Uterus (tissue), 4 donors: ENCODE data around the gene ARAP1. TPM values are rescaled to one million over a fixed set of nuclear protein-coding genes. Genes with fewer than 3 reads are reported as not detected.
A peak's percentile ranks its signal among the peaks of the same experiment; 100 is the strongest.

Experiments used
- DNase-seq, 2 donors: peaks; one replicate each; pipeline ENCODE4 v3.0.0-alpha.2; 2019 to 2020
- H3K27ac ChIP-seq, 2 donors: fragments of 200-600 bp; sonication (generic); 1 replicate in 1 of 2; 2 replicates in 1 of 2; pipeline ENCODE4 v1.5.1; 2016 to 2018
- H3K27me3 ChIP-seq, 2 donors: fragments of 200-600 bp; sonication (generic); one replicate each; pipeline ENCODE4 v1.5.1; 2018 to 2019; ENCODE audit warnings: control low read depth in 1 of 2
- H3K36me3 ChIP-seq, 2 donors: fragments of 200-600 bp; sonication (generic); one replicate each; pipeline ENCODE4 v1.5.1; 2019; ENCODE audit warnings: control low read depth in 1 of 2
- H3K4me1 ChIP-seq, 2 donors: fragments of 200-600 bp; sonication (generic); one replicate each; pipeline ENCODE4 v1.5.1; 2018 to 2019; ENCODE audit warnings: control low read depth in 1 of 2
- H3K4me3 ChIP-seq, 2 donors: fragments of 200-600 bp; sonication (generic); 1 replicate in 1 of 2; 2 replicates in 1 of 2; pipeline ENCODE4 v1.5.1; 2018 to 2019; ENCODE audit warnings: mild to moderate bottlenecking in 1 of 2
- H3K9me3 ChIP-seq, 2 donors: fragments of 200-600 bp; sonication (generic); one replicate each; pipeline ENCODE4 v1.5.1; 2019; ENCODE audit warnings: control low read depth in 1 of 2
- CTCF ChIP-seq, 4 experiments: fragments of 200-600 bp in 2 of 4; fragments of 450-650 bp in 2 of 4; sonication (generic) in 2 of 4; IDR thresholded peaks; one replicate each; pipeline ENCODE4 v1.5.1; 2016 to 2019; ENCODE audit warnings: antibody characterized with exemption in 4 of 4, mild to moderate bottlenecking in 2 of 4, moderate library complexity in 1 of 4
- POLR2A ChIP-seq, 2 donors: fragments of 450-650 bp; IDR thresholded peaks; one replicate each; pipeline ENCODE4 v1.6.1; 2016; ENCODE audit warnings: antibody characterized with exemption in 2 of 2, mild to moderate bottlenecking in 1 of 2, moderate library complexity in 1 of 2
- intact Hi-C: fragments of 100-400 bp; cut with DNase I; formaldehyde crosslinking; loops from one replicate; pipeline ENCODE4 v1.15.1; 2023; ENCODE audit warnings: low total_unique reads
- total RNA-seq, 4 donors: library from RNA; depleted of rRNA in 3 of 4; stranded (reverse); fragments of >200 nt in 3 of 4; gene quantifications; one replicate each; pipeline versions ENCODE4 v1.1.0 to v1.2.4, GENCODE V29; 2014 to 2023
- donor health status: DM: yes; HTN: yes; CAD: no.

Gene ARAP1
- total RNA-seq, 4 donors from 2014 or later: 21.3 to 222 (median 70.4) TPM

- no peaks in the 10 kb centered on the region for H3K36me3 ChIP-seq
- H3K27me3 ChIP-seq: no peaks in the 10 kb centered on the region
- H3K27ac ChIP-seq: no peak overlapping the region
- TF ChIP-seq CTCF (IDR thresholded peaks at IDR 0.05): no peak
- no peak for TF ChIP-seq POLR2A (IDR thresholded peaks at IDR 0.05)
- no peak overlapping the region for H3K4me3 ChIP-seq
- intact Hi-C loops: no loop called here
- H3K9me3 ChIP-seq: no peaks in the 10 kb centered on the region
- H3K4me1 ChIP-seq: no peaks in the 10 kb centered on the region
- no peak for DNase-seq
Measured at GRCh38 chr11:72716290-72716689, 35.9 kb downstream of the ARAP1 start.

- TF ChIP-seq CTCF (IDR thresholded peaks at IDR 0.05) (no peak), POLR2A (IDR thresholded peaks at IDR 0.05) (no peak)
- no peak overlapping the region for H3K4me3 ChIP-seq
- no peaks in the 10 kb centered on the region for H3K4me1 ChIP-seq
- H3K27ac ChIP-seq: peak overlapping the region in 1 of 2 donors; percentile 38
- no peaks in the 10 kb centered on the region for H3K27me3 ChIP-seq
- intact Hi-C loops: no loop called here
- no peak for DNase-seq
- H3K9me3 ChIP-seq: no peaks in the 10 kb centered on the region
- no peaks in the 10 kb centered on the region for H3K36me3 ChIP-seq
Measured at GRCh38 chr11:72712841-72713240, 39.4 kb downstream of the ARAP1 start.

- intact Hi-C loops: no loop called here
- peak in 1 of 2 donors; percentile 60 for DNase-seq
- Histone ChIP-seq H3K27ac (peak overlapping the region in 1 of 2 donors; percentile 38), H3K9me3 (no peaks in the 10 kb centered on the region), H3K27me3 (no peaks in the 10 kb centered on the region), H3K4me3 (no peak overlapping the region), H3K36me3 (no peaks in the 10 kb centered on the region), H3K4me1 (no peaks in the 10 kb centered on the region)
- TF ChIP-seq POLR2A (IDR thresholded peaks at IDR 0.05) (no peak), CTCF (IDR thresholded peaks at IDR 0.05) (no peak)
Measured at GRCh38 chr11:72712168-72712751, 39.9 kb downstream of the ARAP1 start.

GRCh38 chr11:72711141-72711540 is 41.1 kb downstream of the ARAP1 start:
- no peak for DNase-seq
- Histone ChIP-seq H3K27me3 (no peaks in the 10 kb centered on the region), H3K9me3 (no peaks in the 10 kb centered on the region), H3K4me1 (no peaks in the 10 kb centered on the region), H3K27ac (no peak overlapping the region), H3K4me3 (no peak overlapping the region), H3K36me3 (no peaks in the 10 kb centered on the region)
- TF ChIP-seq POLR2A (IDR thresholded peaks at IDR 0.05): no peak
- no peak for TF ChIP-seq CTCF (IDR thresholded peaks at IDR 0.05)
- intact Hi-C loops: no loop called here

GRCh38 chr11:72710278-72710677 is 41.9 kb downstream of the ARAP1 start:
- H3K36me3 ChIP-seq: no peaks in the 10 kb centered on the region
- no peak overlapping the region for H3K4me3 ChIP-seq
- no peak for TF ChIP-seq CTCF (IDR thresholded peaks at IDR 0.05)
- no peak for TF ChIP-seq POLR2A (IDR thresholded peaks at IDR 0.05)
- DNase-seq: no peak
- H3K4me1 ChIP-seq: no peaks in the 10 kb centered on the region
- no peak overlapping the region for H3K27ac ChIP-seq
- H3K9me3 ChIP-seq: no peaks in the 10 kb centered on the region
- intact Hi-C loops: no loop called here
- H3K27me3 ChIP-seq: no peaks in the 10 kb centered on the region
